NCI-H1694 (cell line): ENCODE measurements around the gene PLEKHN1.

Experiments
- DNase-seq: peaks from one replicate; lab custom pipeline; 2025; lab: John Stamatoyannopoulos, UW

Gene PLEKHN1

GRCh38 chr1:960363-961131 is 5.7 kb upstream of the PLEKHN1 start, which contains the start of gene KLHL17:
Gene KLHL17 (plus strand): TSS chr1:960584. CDS start chr1:960694, 110 bp downstream.
- DNase-seq, result no peak

DNA sequence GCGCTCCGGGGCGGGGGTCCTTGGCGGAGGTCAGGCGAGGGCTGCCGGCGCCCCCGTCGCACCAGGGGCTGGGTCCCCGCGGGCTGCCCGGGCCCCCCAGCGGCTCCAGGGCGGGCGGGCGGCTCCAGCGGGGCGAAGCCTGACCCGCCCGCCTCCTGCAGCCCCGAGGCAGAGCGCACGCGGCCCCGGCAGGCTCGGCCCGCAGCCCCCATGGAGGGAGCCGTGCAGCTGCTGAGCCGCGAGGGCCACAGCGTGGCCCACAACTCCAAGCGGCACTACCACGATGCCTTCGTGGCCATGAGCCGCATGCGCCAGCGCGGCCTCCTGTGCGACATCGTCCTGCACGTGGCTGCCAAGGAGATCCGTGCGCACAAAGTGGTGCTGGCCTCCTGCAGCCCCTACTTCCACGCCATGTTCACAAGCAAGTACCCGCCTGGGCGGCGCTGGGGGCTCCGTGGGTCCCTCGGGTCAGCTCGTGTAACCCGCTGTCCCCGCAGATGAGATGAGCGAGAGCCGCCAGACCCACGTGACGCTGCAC is 5.1 kb upstream of the PLEKHN1 start:
- no peak for DNase-seq

GRCh38 chr1:962381-963300 is 3.6 kb upstream of the PLEKHN1 start:
- DNase-seq, result no peak

DNA sequence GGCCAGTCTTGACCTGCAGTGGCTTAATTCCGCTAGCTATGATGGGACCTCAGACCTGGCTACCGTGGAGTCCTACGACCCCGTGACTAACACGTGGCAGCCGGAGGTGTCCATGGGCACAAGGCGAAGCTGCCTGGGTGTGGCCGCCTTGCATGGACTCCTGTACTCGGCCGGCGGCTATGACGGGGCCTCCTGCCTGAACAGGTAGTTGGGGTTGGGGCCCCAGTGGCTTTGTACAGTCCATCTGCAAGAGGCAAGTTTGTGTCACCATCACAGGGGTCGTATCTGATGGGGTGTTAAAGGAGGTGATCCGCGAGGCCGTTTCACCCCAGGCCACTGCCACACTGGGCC is 3.0 kb upstream of the PLEKHN1 start:
- DNase-seq, result no peak

- no peak for DNase-seq
Measured at GRCh38 chr1:963746-964525, 2.3 kb upstream of the PLEKHN1 start.

GRCh38 chr1:964691-965525 is 1.4 kb upstream of the PLEKHN1 start:
- no peak for DNase-seq

GRCh38 chr1:965526-966134 is 652 bp upstream of the PLEKHN1 start:
- no peak for DNase-seq

DNA sequence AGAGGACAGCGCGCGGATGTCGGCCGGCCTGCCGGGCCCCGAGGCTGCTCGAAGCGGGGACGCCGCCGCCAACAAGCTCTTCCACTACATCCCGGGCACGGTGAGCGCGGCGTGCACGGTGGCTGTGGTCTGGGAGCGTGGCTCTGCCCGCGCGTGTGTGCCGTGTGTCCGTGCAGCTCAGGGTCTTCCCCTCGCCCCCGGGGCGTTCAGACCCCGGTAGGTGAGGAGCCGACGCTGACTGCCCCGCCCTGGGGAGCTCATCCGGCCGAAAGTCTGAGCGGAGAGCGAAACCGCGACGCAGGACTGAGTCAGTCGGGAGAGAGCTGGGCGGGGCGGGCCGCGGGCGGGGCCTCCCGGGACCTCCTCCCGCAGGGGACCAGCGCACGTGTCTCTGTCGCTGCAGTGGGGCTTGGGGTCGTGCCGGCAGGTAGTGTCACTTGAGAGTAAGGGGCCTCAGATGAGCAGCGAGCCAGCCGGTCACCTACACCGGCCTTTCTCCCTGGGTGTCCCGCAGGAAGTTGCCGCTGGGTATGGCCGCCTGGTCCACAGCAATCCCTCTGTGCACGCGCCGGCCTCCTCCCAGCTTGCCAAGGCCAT is 520 bp downstream of the PLEKHN1 start:
- no peak for DNase-seq

DNA sequence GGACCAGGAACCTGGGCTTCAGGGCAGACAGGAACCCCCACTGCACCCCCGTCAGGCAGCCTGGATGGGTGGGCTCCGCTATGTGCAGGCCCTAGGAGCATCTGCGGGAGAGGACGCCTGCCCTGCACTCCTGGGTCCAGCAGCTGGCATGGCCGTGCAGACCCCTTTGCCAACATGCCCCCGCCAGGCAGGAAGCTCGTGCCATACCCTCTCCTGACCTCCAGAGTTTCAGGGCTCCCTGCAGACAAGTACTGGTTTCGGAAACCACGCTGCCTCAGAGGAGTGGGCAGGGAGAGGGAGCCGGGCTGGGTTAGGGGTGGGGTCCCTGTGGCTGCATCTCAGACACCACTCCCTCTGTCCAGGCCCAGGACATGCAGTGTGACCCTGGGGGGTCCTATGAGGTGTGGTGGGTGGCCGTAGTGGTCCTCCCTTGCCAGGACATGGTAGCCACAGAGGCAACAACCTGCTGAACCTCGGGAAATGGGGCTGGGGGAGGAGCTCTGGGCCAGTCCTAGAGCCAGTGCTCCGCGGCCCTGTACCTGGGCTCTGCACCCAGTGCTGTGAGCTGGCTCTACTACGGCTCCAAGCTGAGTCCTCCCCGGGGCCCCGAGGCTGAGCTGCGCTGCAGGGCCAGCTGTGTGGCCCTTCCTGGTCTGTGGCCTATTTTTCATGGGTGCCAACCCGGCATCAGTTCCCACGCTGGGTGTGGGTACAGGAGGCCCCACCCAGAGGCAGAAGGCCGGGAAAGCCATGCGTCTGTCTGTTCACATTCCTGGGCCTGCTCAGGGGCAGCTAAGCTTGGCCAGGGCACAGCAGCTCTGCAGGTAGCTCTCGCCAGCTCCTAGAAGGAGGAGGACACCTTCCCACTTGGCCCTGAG is 1.4 kb downstream of the PLEKHN1 start:
- no peak for DNase-seq

DNA sequence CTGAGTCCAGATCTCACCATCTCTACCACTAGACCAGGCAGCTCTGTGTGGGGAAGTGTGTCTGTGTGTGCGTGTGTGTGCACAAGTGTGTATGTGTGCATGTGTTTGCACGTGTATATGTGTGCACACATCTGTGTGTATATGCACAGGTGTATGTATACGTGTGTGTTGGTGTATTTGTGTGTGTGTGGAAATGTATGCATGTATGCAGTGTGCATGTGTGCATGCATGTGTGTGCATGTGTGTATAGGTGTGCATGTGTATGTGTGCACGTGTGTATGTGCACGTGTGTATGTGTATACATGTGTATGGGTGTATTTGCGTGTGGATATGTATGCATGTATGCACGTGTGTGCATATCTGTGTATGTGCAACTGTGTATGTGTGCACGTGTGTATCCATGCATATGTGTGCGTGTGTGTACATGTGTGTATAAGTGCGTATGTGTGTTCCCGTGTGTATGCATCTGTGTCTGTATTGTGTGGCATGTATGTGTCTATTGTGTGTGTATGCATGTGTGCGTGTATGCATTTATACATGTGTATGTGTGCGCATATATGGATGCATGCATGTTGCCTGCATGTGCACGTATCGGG is 3.1 kb downstream of the PLEKHN1 start:
- DNase-seq, result no peak

GRCh38 chr1:970242-970972 is 4.1 kb downstream of the PLEKHN1 start:
- DNase-seq, result no peak

DNA sequence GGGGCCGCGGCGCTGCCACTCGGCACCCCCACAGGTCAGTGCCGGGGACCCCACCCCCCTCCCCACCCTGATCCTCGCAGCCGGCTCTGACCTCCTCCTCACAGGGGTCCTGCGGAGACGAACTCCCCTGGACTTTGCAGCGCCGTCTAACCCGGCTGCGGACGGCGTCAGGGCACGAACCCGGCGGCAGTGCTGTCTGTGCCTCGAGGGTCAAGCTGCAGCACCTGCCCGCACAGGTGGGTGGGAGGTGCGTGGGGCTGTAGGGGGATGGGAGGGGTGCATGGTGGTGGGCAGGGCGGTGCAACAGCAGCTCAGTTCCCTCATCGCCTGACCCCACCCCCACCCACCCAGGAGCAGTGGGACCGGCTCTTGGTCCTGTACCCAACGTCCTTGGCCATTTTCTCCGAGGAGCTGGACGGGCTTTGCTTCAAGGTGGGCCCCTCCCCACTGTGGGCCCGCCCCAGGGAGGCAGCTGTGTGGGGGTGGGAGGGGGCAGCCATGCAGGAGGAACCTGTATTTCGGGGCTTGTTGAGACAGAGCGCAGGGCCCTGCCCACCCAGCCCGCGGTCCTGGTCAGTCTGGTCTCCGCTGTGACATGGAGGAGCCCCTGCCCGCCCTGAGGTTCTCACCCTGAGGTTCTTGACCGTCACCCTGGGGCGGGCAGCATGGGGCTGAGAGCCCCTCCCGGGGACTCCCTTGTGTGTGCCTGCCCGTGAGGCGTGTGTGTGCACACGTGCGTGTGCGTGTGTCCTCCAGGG is 4.9 kb downstream of the PLEKHN1 start:
- no peak for DNase-seq

GRCh38 chr1:971751-972506 is 5.6 kb downstream of the PLEKHN1 start:
- no peak for DNase-seq

DNA sequence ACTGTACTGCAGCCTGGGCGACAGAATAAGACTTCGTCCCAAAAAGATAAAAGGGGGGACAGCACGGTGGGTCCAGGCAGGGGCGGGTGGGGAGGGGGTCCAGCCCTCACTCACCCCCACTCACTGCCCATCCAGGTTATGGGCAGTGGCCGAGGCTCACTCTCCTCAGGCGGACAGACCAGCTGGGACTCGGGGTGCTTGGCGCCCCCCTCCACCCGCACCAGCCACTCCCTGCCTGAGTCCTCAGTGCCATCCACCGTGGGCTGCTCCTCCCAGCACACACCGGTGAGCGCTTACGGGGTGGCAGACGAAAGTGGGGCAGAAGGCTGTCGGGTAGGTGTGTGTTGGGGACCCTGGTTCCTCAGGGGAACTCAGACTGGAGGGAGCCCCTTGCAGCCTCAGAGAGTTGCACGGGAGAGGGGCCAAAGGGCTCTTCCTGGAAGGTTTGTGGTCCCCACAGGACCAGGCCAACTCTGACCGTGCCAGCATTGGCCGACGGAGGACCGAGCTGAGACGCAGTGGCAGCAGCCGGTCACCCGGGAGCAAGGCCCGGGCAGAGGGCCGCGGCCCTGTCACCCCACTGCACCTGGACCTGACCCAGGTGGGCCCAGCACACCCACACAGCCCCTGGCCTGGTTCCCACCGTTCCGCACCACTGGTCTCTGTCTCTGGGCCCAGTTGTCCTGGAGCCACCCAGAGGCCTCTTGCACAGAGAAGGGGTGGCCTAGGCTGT is 6.6 kb downstream of the PLEKHN1 start:
- no peak for DNase-seq

- DNase-seq, result no peak
Measured at GRCh38 chr1:973459-974292, 7.4 kb downstream of the PLEKHN1 start.
